HG03039 (cell line): Measurements from ENCODE around the gene PRKD2.

ENCODE experiments used
- ATAC-seq: cut with Tn5 transposase; IDR thresholded peaks from one replicate; pipeline ENCODE4 v1.9.1; 2021; ENCODE audit warnings: mild to moderate bottlenecking, moderate library complexity; ENCODE audit not compliant: unreplicated experiment

PRKD2 gene

GRCh38 chr19:46742926-46743480, 26.1 kb upstream of the PRKD2 start:
- no peak for ATAC-seq

- no peak for ATAC-seq
Observed at GRCh38 chr19:46741447-46741846, 24.5 kb upstream of the PRKD2 start.

GRCh38 chr19:46739290-46739771, 22.4 kb upstream of the PRKD2 start:
- ATAC-seq = no peak

GRCh38 chr19:46737761-46738171, 20.9 kb upstream of the PRKD2 start:
- ATAC-seq = no peak

GRCh38 chr19:46737298-46737654, 20.4 kb upstream of the PRKD2 start:
- no peak for ATAC-seq

GRCh38 chr19:46736531-46737297, 19.8 kb upstream of the PRKD2 start:
- no peak for ATAC-seq

GRCh38 chr19:46733690-46734292, 16.9 kb upstream of the PRKD2 start:
- ATAC-seq = no peak

- ATAC-seq = no peak
Observed at GRCh38 chr19:46732966-46733689, 16.2 kb upstream of the PRKD2 start.

- no peak for ATAC-seq
Observed at GRCh38 chr19:46732172-46732938, 15.4 kb upstream of the PRKD2 start.

- no peak for ATAC-seq
Observed at GRCh38 chr19:46731584-46731983, 14.7 kb upstream of the PRKD2 start.

GRCh38 chr19:46731007-46731501, 14.1 kb upstream of the PRKD2 start:
- no peak for ATAC-seq

GRCh38 chr19:46730595-46730994, 13.7 kb upstream of the PRKD2 start:
- ATAC-seq = no peak

- no peak for ATAC-seq
Observed at GRCh38 chr19:46730187-46730586, 13.3 kb upstream of the PRKD2 start.

- ATAC-seq = no peak
Observed at GRCh38 chr19:46729696-46730095, 12.8 kb upstream of the PRKD2 start.

GRCh38 chr19:46728693-46729339, 11.9 kb upstream of the PRKD2 start:
- ATAC-seq = no peak

GRCh38 chr19:46728208-46728607, 11.3 kb upstream of the PRKD2 start:
- ATAC-seq = no peak

- no peak for ATAC-seq
Observed at GRCh38 chr19:46727757-46728156, 10.8 kb upstream of the PRKD2 start.

- ATAC-seq = no peak
Observed at GRCh38 chr19:46726971-46727501, 10.1 kb upstream of the PRKD2 start.

GRCh38 chr19:46726551-46726950, 9.6 kb upstream of the PRKD2 start:
- no peak for ATAC-seq

- no peak for ATAC-seq
Observed at GRCh38 chr19:46725859-46726393, 9.0 kb upstream of the PRKD2 start.
